SK-N-SH (cell line): Measurements from ENCODE around the gene UCP2.

Source experiments
- CTCF ChIP-seq: fragments of 200-600 bp; sonication (generic); IDR thresholded peaks from 2 replicates; pipeline ENCODE4 v1.6.1; 2017; ENCODE audit warnings: antibody characterized with exemption, mild to moderate bottlenecking, moderate library complexity
- FOXM1 ChIP-seq: IDR thresholded peaks from 2 replicates; pipeline ENCODE4 v1.4.0; 2012; ENCODE audit warnings: low read depth, mild to moderate bottlenecking
- GABPA ChIP-seq: IDR thresholded peaks from 2 replicates; pipeline ENCODE4 v1.4.0; 2012; ENCODE audit warnings: low read depth, mild to moderate bottlenecking
- MAX ChIP-seq: IDR thresholded peaks from 2 replicates; pipeline ENCODE4 v1.4.0; 2012; ENCODE audit warnings: low read depth
- MXI1 ChIP-seq: IDR thresholded peaks from 2 replicates; pipeline ENCODE4 v1.6.1; 2012; ENCODE audit warnings: mild to moderate bottlenecking, low read depth, low read length, improper control_type of control experiment
- POLR2AphosphoS5 ChIP-seq: IDR thresholded peaks from 2 replicates; pipeline ENCODE4 v1.6.1; 2012; ENCODE audit warnings: low read depth, low read length
- REST ChIP-seq: IDR thresholded peaks from 2 replicates; pipeline ENCODE4 v1.6.1; 2012; ENCODE audit warnings: mild to moderate bottlenecking, low read depth, low read length, moderate library complexity
- RFX5 ChIP-seq: IDR thresholded peaks from 2 replicates; pipeline ENCODE4 v1.6.1; 2012; ENCODE audit warnings: mild to moderate bottlenecking, improper control_type of control experiment, low read length
- SMC3 ChIP-seq: IDR thresholded peaks from 2 replicates; pipeline ENCODE4 v1.6.1; 2012; ENCODE audit warnings: low read depth, low read length, improper control_type of control experiment
- TAF1 ChIP-seq: IDR thresholded peaks from 2 replicates; pipeline ENCODE4 v1.6.1; 2012; ENCODE audit warnings: low read depth, mild to moderate bottlenecking, low read length, moderate library complexity, borderline replicate concordance

GRCh38 chr11:73995731-73996130 lies 13.1 kb upstream of the UCP2 start:
- no peak for TF ChIP-seq POLR2AphosphoS5
- no peak for TF ChIP-seq CTCF
- TF ChIP-seq MAX: no peak
- no peak for TF ChIP-seq MXI1
- no peak for TF ChIP-seq RFX5
- no peak for TF ChIP-seq SMC3
- no peak for TF ChIP-seq FOXM1
- TF ChIP-seq GABPA: no peak
- no peak for TF ChIP-seq TAF1
- no peak for TF ChIP-seq REST
